GM12878 (cell line): Measurements from ENCODE around the gene AGT. TPM values are rescaled to one million over a fixed set of nuclear protein-coding genes. Genes with fewer than 3 reads are reported as not detected.

Experiments used
- ATAC-seq: fragments of 200-7000 bp; cut with Tn5 transposase; 3 replicates; pipeline ENCODE4 v1.9.1; 2020; ENCODE audit warnings: mild to moderate bottlenecking, moderate library complexity
- BruUV-seq: library from RNA; stranded (reverse); fragments of 400-500 nt; replicated peaks from 2 replicates; lab custom pipeline; 2021; lab: Mats Ljungman, UMichigan
- CTCF ChIA-PET: fragments of 300-600 bp; sonication (Branson Sonifier 250); formaldehyde crosslinking; extraction: SDS; loops from one replicate; lab custom pipeline; 2021; ENCODE audit warnings: inconsistent platforms; lab: Yijun Ruan, JAX
- POLR2A ChIA-PET: fragments of 350-600 bp; formaldehyde crosslinking; extraction: SDS; loops from one replicate; lab custom pipeline; 2021; ENCODE audit warnings: inconsistent platforms; lab: Charles Lee
- RAD21 ChIA-PET: fragments of 300-600 bp; sonication (Branson Sonifier 250); formaldehyde crosslinking; loops from one replicate; lab custom pipeline; 2023; ENCODE audit warnings: antibody characterized with exemption; ENCODE audit not compliant: unreplicated experiment; lab: Charles Lee
- SMC1A ChIA-PET: fragments of 300-600 bp; sonication (Branson Sonifier 250); formaldehyde crosslinking; loops from one replicate; lab custom pipeline; 2023; ENCODE audit not compliant: unreplicated experiment, uncharacterized antibody; lab: Charles Lee
- DNase-seq: peaks from one replicate; pipeline ENCODE4 v3.0.0-alpha.2; 2011; ENCODE audit warnings: low read depth, low spot score
- FAIRE-seq: peaks from 3 replicates; lab custom pipeline; 2011; peaks lifted over from hg19 to GRCh38; lab: Jason Lieb, UNC
- H2AFZ ChIP-seq: 2 replicates; pipeline ENCODE4 v1.6.0; 2011; ENCODE audit warnings: low read depth, low read length, control low read depth; ENCODE audit not compliant: control insufficient read depth
- H3K27ac ChIP-seq: 2 replicates; pipeline ENCODE4 v1.5.1; 2011; ENCODE audit warnings: control low read depth; ENCODE audit not compliant: control insufficient read depth, insufficient read depth
- H3K27me3 ChIP-seq, 2 experiments: replicated peaks in 1 of 2; 2 replicates each; pipeline versions ENCODE4 v1.6.0 to v1.6.1; 2011; ENCODE audit warnings: low read length in 1 of 2; ENCODE audit not compliant: control insufficient read depth in 2 of 2, insufficient read depth in 2 of 2
- H3K36me3 ChIP-seq, 2 experiments: 2 replicates each; pipeline ENCODE4 v1.5.1; 2011; ENCODE audit warnings: low read length in 1 of 2; ENCODE audit not compliant: control insufficient read depth in 2 of 2, insufficient read depth in 2 of 2
- H3K4me1 ChIP-seq: 2 replicates; pipeline ENCODE4 v1.6.1; 2011; ENCODE audit warnings: mild to moderate bottlenecking, low read length, moderate library complexity, mixed read lengths; ENCODE audit not compliant: control insufficient read depth, insufficient read depth
- H3K4me2 ChIP-seq: 2 replicates; pipeline ENCODE4 v1.6.0; 2011; ENCODE audit warnings: control low read depth; ENCODE audit not compliant: control insufficient read depth, insufficient read depth
- H3K4me3 ChIP-seq: fragments of 200-600 bp; sonication (generic); 2 replicates; pipeline ENCODE4 v1.5.1; 2016
- H3K79me2 ChIP-seq: 2 replicates; pipeline ENCODE4 v1.6.0; 2011; ENCODE audit warnings: low read length; ENCODE audit not compliant: control insufficient read depth, insufficient read depth
- H3K9ac ChIP-seq: 2 replicates; pipeline ENCODE4 v1.8.0; 2011; ENCODE audit warnings: low read length, control low read depth, mixed read lengths; ENCODE audit not compliant: control insufficient read depth, insufficient read depth
- H3K9me3 ChIP-seq: replicated peaks from 3 replicates; pipeline ENCODE4 v1.5.1; 2011; ENCODE audit warnings: mild to moderate bottlenecking, low read length; ENCODE audit not compliant: control insufficient read depth, insufficient read depth
- H4K20me1 ChIP-seq: 2 replicates; pipeline ENCODE4 v1.6.0; 2011; ENCODE audit not compliant: control insufficient read depth, insufficient read depth
- ATF3 ChIP-seq: IDR thresholded peaks from 2 replicates; pipeline ENCODE4 v1.6.1; 2011; ENCODE audit warnings: low read depth, mild to moderate bottlenecking, low read length, moderate library complexity, borderline replicate concordance; ENCODE audit errors: extremely low read depth
- BCL3 ChIP-seq: IDR thresholded peaks from 2 replicates; pipeline ENCODE4 v1.6.1; 2011; ENCODE audit warnings: borderline replicate concordance, low read depth, mild to moderate bottlenecking, moderate library complexity, low read length; ENCODE audit not compliant: insufficient read depth, poor library complexity, severe bottlenecking
- BCLAF1 ChIP-seq: fragments of 450-650 bp; IDR thresholded peaks from 2 replicates; pipeline ENCODE4 v1.6.1; 2017; ENCODE audit warnings: antibody characterized with exemption, mild to moderate bottlenecking, moderate library complexity
- CEBPB ChIP-seq, 2 experiments: fragments of 150-350 bp in 1 of 2; IDR thresholded peaks; 2 replicates each; pipeline ENCODE4 v1.6.1; 2012 to 2014; ENCODE audit warnings: low read depth in 2 of 2, low read length in 2 of 2, borderline replicate concordance in 1 of 2, inconsistent platforms in 1 of 2
- FOXK2 ChIP-seq: fragments of 450-650 bp; IDR thresholded peaks from 2 replicates; pipeline ENCODE4 v1.6.1; 2017; ENCODE audit warnings: mild to moderate bottlenecking, moderate library complexity
- MAX ChIP-seq: IDR thresholded peaks from 2 replicates; pipeline ENCODE4 v1.6.1; 2012; ENCODE audit warnings: low read depth, low read length, improper control_type of control experiment
- MTA3 ChIP-seq: IDR thresholded peaks from 2 replicates; pipeline ENCODE4 v1.6.1; 2012; ENCODE audit warnings: low read length, inconsistent platforms, borderline replicate concordance
- NRF1 ChIP-seq: conservative IDR thresholded peaks from 2 replicates; pipeline ENCODE4 v1.6.1; 2011; ENCODE audit warnings: mild to moderate bottlenecking, low read depth, low read length, improper control_type of control experiment
- PKNOX1 ChIP-seq: fragments of 450-650 bp; IDR thresholded peaks from 2 replicates; pipeline ENCODE4 v1.6.1; 2016; ENCODE audit warnings: mild to moderate bottlenecking
- RB1 ChIP-seq: fragments of 450-650 bp; formaldehyde crosslinking; IDR thresholded peaks from 2 replicates; pipeline ENCODE4 v1.6.1; 2017; ENCODE audit warnings: mild to moderate bottlenecking, borderline replicate concordance
- SREBF2 ChIP-seq: IDR thresholded peaks from 2 replicates; pipeline ENCODE4 v1.6.1; 2012; ENCODE audit warnings: mild to moderate bottlenecking, low read length
- TCF3 ChIP-seq: IDR thresholded peaks from 2 replicates; pipeline ENCODE4 v1.6.1; 2012; ENCODE audit warnings: low read depth, mild to moderate bottlenecking, low read length, borderline replicate concordance; ENCODE audit not compliant: insufficient read depth
- ZNF207 ChIP-seq: fragments of 450-650 bp; IDR thresholded peaks from 2 replicates; pipeline ENCODE4 v1.6.1; 2014; ENCODE audit warnings: antibody characterized with exemption, mild to moderate bottlenecking, borderline replicate concordance
- ZNF217 ChIP-seq: fragments of 450-650 bp; IDR thresholded peaks from 2 replicates; pipeline ENCODE4 v1.6.1; 2017; ENCODE audit warnings: antibody characterized with exemption, mild to moderate bottlenecking
- ZNF274 ChIP-seq: IDR thresholded peaks from one replicate; pipeline ENCODE4 v1.8.0; 2011; ENCODE audit not compliant: insufficient read length, insufficient read depth
- WGBS: methylation state at CpG from one replicate; pipeline ENCODE4 v1.1.6; 2016; ENCODE audit warnings: low lambda C conversion rate; ENCODE audit not compliant: insufficient replicate concordance, insufficient coverage; ENCODE audit errors: missing lambda C conversion rate; 5-methylcytosine and 5-hydroxymethylcytosine counted together
- in situ Hi-C: fragments of 300-500 bp; cut with MboI; formaldehyde crosslinking; loops from 9 replicates; pipeline ENCODE4 v1.14.3; 2018; ENCODE audit warnings: mixed read lengths
- intact Hi-C: fragments of 100-400 bp; cut with micrococcal nuclease; formaldehyde crosslinking; loops from one replicate; pipeline ENCODE4 v1.14.2; 2022; ENCODE audit not compliant: unreplicated experiment
- polyA plus RNA-seq, 11 experiments: library from polyadenylated mRNA; depleted of rRNA in 4 of 11; unstranded in 6 of 11; stranded (reverse) in 5 of 11; fragments of >200 nt; fragmentation: Nextera tagmentation in 4 of 11; fragmentation: Illumina TruSeq in 1 of 11; extraction: Ambion mirVana in 4 of 11; extraction: Trizol in 1 of 11; gene quantifications; 1 replicate in 1 of 11; 2 replicates in 10 of 11; pipeline versions ENCODE4 v1.2.1 to v1.2.3, GENCODE V29; 2011 to 2016; ENCODE audit warnings: inconsistent platforms in 2 of 11, missing spikeins in 2 of 11, low read depth in 1 of 11
- total RNA-seq, 4 experiments: library from RNA; depleted of rRNA in 3 of 4; stranded (reverse); fragments of >200 nt in 3 of 4; fragmentation: Illumina TruSeq in 1 of 4; extraction: Trizol in 1 of 4; gene quantifications; 2 replicates each; pipeline versions ENCODE4 v1.2.1 to v1.2.3, GENCODE V29; 2013 to 2021

AGT gene
- total and polyA plus RNA-seq, 10 of the 15 experiments (the other 5 are each of a cell fraction or from before 2014, with no cell fraction given) = 0.69 TPM; not detected in 9

GRCh38 chr1:230701895-230702768 is 11.8 kb downstream of the AGT start:
- FAIRE-seq = no peak
- no peak for DNase-seq
- no TSS peak for BruUV-seq
- H3K4me3 ChIP-seq = no peak overlapping the region
- in situ Hi-C loops (no loop called here), intact Hi-C loops (no loop called here)
- no peak overlapping the region for H2AFZ ChIP-seq
- no peak for ATAC-seq
- WGBS = 52% methylated on average over 19 of the region's 19 CpGs
- H3K4me1 ChIP-seq = no peaks in the 10 kb centered on the region
- CTCF ChIA-PET = no interaction called here
- SMC1A ChIA-PET = no interaction called here
- no peaks in the 10 kb centered on the region for H3K36me3 ChIP-seq
- H3K79me2 ChIP-seq = no peaks in the 10 kb centered on the region
- H3K9me3 ChIP-seq = no peaks in the 10 kb centered on the region
- H3K9ac ChIP-seq = no peak overlapping the region
- no peaks in the 10 kb centered on the region for H4K20me1 ChIP-seq
- peaks cover 0 to 2% of the 10 kb centered on the region in 2 experiments; a peak in 2 of 4 replicates for H3K27me3 ChIP-seq
- RAD21 ChIA-PET = no interaction called here
- H3K4me2 ChIP-seq = no peak overlapping the region
- POLR2A ChIA-PET = no interaction called here
- no peak overlapping the region for H3K27ac ChIP-seq
- TF ChIP-seq TCF3 (no peak), BCLAF1 (no peak), CEBPB (IDR thresholded peaks at IDR 0.05; ENCODE audit: borderline replicate concordance in 1 of 2, low read depth in 2 of 2, low read length in 2 of 2) (no peak), NRF1 (no peak), ZNF274 (no peak), FOXK2 (no peak), SREBF2 (no peak), ZNF217 (no peak), PKNOX1 (no peak), BCL3 (no peak), MTA3 (no peak), ATF3 (no peak), ZNF207 (no peak), MAX (no peak), RB1 (no peak)
